Duodenal mucosa (tissue), 2 donors: ENCODE results near the gene PHACTR1.

Experiments
- H3K27ac ChIP-seq: one replicate; pipeline ENCODE4 v1.7.0; 2013; ENCODE audit warnings: low read depth, low read length
- H3K27me3 ChIP-seq, 2 donors: one replicate each; pipeline ENCODE4 v1.7.0; 2013; ENCODE audit warnings: low read length in 2 of 2, control low read depth in 1 of 2; ENCODE audit not compliant: insufficient read depth in 2 of 2, control insufficient read depth in 1 of 2
- H3K36me3 ChIP-seq, 2 donors: one replicate each; pipeline ENCODE4 v1.7.0; 2013; ENCODE audit warnings: low read length in 2 of 2, control low read depth in 1 of 2; ENCODE audit not compliant: insufficient read depth in 2 of 2, control insufficient read depth in 1 of 2
- H3K4me1 ChIP-seq, 2 donors: one replicate each; pipeline ENCODE4 v1.7.0; 2013; ENCODE audit warnings: low read length in 2 of 2, control low read depth in 1 of 2; ENCODE audit not compliant: insufficient read depth in 2 of 2, control insufficient read depth in 1 of 2
- H3K4me3 ChIP-seq, 2 donors: one replicate each; pipeline ENCODE4 v1.7.0; 2013; ENCODE audit warnings: low read length in 2 of 2, low read depth in 1 of 2
- H3K9ac ChIP-seq, 2 donors: one replicate each; pipeline ENCODE4 v1.7.0; 2013; ENCODE audit warnings: low read length in 2 of 2, low read depth in 1 of 2
- H3K9me3 ChIP-seq, 2 donors: one replicate each; pipeline ENCODE4 v1.7.0; 2013; ENCODE audit warnings: low read length in 2 of 2, control low read depth in 1 of 2; ENCODE audit not compliant: control insufficient read depth in 1 of 2

The PHACTR1 gene

DNA sequence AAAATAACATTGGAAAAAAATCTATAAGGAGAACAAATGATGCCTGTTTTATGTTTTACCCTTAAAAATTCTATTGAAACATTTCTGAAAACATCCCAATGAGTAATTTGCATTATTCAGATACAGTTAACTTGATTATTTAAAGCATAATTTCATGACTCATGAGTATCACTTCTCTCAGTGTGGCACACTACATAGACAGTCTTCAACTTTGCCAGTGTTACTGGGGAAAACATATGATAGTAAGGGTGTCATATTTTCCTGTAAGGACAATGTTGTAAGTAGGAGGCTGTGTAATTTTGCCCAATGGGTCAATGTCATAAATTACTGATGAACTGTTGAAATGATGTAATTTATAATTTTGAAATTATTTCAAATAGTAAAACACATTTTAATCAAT, 125.5 kb downstream of the PHACTR1 start:
- peaks cover 0 to 3% of the 10 kb centered on the region in 2 donors for H3K27me3 ChIP-seq
- no peak overlapping the region for H3K4me3 ChIP-seq
- H3K36me3 ChIP-seq = no peaks in the 10 kb centered on the region
- H3K4me1 ChIP-seq = no peaks in the 10 kb centered on the region
- H3K27ac ChIP-seq = no peak overlapping the region
- peaks cover 5 to 6% of the 10 kb centered on the region in 2 donors for H3K9me3 ChIP-seq
- H3K9ac ChIP-seq = no peak overlapping the region

DNA sequence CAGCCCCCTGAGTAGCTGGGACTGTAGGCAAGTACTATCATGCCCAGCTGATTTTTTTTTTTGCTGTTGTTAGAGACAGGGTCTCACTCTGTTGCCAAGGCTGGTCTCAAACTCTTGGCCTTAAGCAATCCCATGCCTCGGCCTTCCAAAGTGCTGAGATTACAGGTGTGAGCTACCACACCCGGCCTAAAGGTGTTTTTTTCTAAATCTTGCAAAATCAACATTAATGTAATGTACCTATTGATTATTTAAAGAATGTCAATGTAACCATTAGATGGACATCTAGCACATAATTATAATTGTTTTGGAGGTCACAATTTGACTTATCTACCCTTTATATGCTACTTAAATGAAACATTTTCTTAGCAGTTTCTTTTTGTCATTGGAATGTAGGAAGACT, 126.1 kb downstream of the PHACTR1 start:
- Histone ChIP-seq H3K27ac (no peak overlapping the region), H3K9me3 (peaks cover 2 to 3% of the 10 kb centered on the region in 2 donors), H3K9ac (no peak overlapping the region), H3K4me3 (no peak overlapping the region), H3K36me3 (no peaks in the 10 kb centered on the region), H3K27me3 (peaks cover 0 to 3% of the 10 kb centered on the region in 2 donors), H3K4me1 (no peaks in the 10 kb centered on the region)

GRCh38 chr6:12844284-12845223, 128.0 kb downstream of the PHACTR1 start:
- no peaks in the 10 kb centered on the region for H3K4me1 ChIP-seq
- H3K9ac ChIP-seq = no peak overlapping the region
- no peaks in the 10 kb centered on the region for H3K36me3 ChIP-seq
- no peak overlapping the region for H3K4me3 ChIP-seq
- no peaks in the 10 kb centered on the region for H3K9me3 ChIP-seq
- H3K27ac ChIP-seq = no peak overlapping the region
- peaks cover 0 to 3% of the 10 kb centered on the region in 2 donors for H3K27me3 ChIP-seq

DNA sequence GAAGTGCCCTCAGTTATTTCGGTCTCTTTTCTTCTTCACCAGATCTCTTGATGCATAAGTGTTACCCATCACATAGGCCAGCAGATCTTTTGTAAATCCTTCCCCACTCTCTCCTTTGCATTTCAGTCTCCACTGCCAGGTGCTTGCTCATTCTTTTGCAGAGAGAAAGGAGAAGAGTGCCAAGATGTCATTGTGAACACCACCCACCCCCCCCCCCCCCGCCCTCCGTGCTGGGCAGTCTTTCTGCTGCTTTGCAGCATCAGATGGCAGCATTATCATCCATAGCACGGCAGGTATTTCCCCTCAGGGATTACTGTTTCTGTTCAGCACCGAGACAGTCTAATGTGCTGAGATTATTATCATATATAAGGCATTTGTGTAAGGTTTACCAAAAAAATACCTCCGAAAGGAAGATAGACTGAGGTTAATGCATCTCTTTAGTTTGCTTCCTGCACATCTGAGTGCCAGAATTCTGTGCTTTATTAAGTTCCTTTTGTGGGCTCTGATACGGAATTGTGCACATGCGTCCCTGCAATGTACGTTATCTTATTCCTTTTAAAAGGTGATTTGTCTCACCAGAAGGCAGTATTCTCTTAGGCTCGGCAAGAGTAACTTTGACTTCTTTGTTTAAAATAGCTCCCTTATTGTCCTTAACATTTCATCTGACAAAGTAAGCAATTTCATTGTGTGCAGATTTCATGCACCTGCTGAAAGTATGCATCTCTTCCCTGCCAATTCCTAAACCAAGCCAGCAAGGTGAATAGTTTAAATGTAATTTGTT, 128.8 kb downstream of the PHACTR1 start:
- Histone ChIP-seq H3K9me3 (no peaks in the 10 kb centered on the region), H3K27ac (no peak overlapping the region), H3K27me3 (peaks cover 0 to 3% of the 10 kb centered on the region in 2 donors)

DNA sequence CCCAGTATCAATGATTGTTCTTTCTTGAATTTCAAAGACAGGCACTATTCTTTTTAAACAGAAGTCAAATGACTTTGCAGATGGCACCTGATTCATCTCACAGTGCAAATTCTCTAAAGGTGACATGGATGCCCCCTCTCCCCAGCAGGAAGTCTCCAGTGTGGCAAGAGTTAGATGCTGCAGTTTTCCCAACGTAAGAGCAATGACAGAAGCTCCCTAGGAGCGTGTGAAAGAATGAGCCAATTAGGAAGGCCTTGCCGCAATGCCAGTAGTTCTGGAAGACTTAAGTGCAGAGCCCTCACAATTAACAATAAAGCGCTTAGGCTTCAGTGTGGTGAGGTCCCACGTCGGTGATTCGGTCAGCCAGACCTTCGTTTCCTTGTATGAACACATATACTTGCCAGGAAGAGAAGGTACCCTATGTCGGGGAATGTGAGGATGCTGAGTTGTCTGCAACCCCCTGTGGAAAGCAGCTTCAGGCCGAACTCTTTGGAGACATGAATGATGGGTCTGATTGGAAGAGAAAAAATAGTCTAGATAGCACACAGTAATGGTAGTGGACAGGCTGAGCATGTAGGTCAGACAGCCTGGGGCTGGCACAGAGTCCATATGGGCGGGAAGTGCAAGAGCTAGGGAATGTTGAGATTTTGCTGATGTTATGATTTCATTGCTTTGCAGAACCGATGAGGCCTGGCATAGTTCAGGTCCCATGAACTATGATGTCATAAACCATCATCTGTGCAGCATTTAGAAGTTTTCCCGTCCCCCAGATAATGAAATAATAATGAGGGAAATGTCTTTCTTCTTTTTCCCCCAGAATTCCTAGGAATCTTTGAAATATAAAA, 132.6 kb downstream of the PHACTR1 start:
- Histone ChIP-seq H3K27me3 (peaks cover 0 to 3% of the 10 kb centered on the region in 2 donors), H3K36me3 (no peaks in the 10 kb centered on the region), H3K4me1 (no peaks in the 10 kb centered on the region), H3K27ac (no peak overlapping the region), H3K9me3 (no peaks in the 10 kb centered on the region), H3K9ac (no peak overlapping the region), H3K4me3 (no peak overlapping the region)

More for the DNA sequence above, 128.8 kb downstream of the PHACTR1 start:
- H3K9ac ChIP-seq = no peak overlapping the region
- no peak overlapping the region for H3K4me3 ChIP-seq
- no peaks in the 10 kb centered on the region for H3K36me3 ChIP-seq
- H3K4me1 ChIP-seq = no peaks in the 10 kb centered on the region

- H3K27me3 ChIP-seq = peaks cover 0 to 3% of the 10 kb centered on the region in 2 donors
- H3K9me3 ChIP-seq = no peaks in the 10 kb centered on the region
- H3K27ac ChIP-seq = no peak overlapping the region
- no peak overlapping the region for H3K4me3 ChIP-seq
- H3K36me3 ChIP-seq = no peaks in the 10 kb centered on the region
- H3K9ac ChIP-seq = no peak overlapping the region
- H3K4me1 ChIP-seq = no peaks in the 10 kb centered on the region
Measured at GRCh38 chr6:12849809-12850198, 133.2 kb downstream of the PHACTR1 start.

DNA sequence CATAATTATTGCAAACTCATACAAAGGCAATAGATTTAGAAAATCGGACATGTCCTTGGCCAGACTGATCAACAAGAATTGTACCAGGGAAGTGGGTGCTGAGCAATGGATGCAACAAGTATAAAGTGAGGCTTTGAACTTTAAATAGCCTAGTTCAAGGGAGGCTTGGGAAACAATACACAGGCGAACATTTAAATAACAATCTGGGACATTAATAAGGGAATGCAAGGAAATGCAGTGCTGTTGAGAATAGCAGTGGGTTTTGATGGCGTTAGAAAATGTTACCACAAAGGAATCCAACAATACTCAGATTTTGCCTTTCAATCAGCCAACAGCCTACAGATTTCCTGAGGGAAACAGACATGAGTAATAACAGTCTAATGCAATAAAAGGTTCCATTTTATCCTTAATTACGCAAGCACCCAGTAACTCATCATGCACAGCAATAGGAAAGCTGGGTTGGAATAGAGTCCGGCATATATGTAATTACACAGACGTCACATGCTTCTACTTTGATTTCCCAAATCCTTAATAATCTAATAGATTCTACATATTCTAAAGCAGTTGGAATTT, 134.6 kb downstream of the PHACTR1 start:
- Histone ChIP-seq H3K4me3 (no peak overlapping the region), H3K36me3 (no peaks in the 10 kb centered on the region), H3K9ac (no peak overlapping the region), H3K4me1 (no peaks in the 10 kb centered on the region), H3K9me3 (no peaks in the 10 kb centered on the region), H3K27me3 (no peaks in the 10 kb centered on the region), H3K27ac (no peak overlapping the region)

DNA sequence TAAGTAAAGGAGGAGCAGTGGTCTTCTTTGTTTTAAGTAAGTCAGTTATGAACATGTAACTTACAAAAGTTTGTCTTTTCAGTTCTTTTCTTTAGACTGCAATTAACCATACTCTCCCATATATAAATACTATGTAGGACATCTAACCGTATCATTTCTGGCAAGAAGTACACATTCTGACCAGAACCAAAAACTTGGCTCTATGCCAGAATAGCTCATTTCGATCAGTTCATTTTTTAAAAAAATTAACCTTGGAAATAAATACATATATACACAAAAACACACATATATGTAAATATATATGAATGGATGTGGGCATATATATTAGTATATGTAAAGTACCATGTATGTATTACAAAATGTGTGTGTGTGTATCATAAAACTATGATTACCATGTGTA, 145.0 kb downstream of the PHACTR1 start:
- no peaks in the 10 kb centered on the region for H3K36me3 ChIP-seq

DNA sequence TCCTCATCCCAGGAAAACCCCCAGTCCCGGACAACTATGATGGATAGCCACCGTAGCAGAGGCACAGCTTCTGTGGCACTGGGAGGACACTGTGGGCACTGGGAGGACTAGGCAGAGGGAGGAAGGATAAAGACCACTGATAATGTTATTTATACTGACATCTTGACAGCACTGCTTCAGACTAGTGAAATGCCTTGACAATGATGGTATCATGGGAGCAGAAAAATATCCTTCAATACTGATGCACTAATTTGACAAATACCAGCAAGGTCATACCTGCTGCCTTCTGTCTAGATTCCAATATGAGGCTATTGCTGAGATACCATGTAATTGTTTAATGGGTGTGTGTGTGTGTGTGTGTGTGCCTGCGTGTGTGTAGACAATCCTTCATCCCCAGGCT, 148.6 kb downstream of the PHACTR1 start:
- Histone ChIP-seq H3K9ac (no peak overlapping the region), H3K9me3 (no peaks in the 10 kb centered on the region), H3K36me3 (no peaks in the 10 kb centered on the region), H3K27ac (no peak overlapping the region), H3K4me1 (no peaks in the 10 kb centered on the region), H3K4me3 (no peak overlapping the region), H3K27me3 (peaks cover 9 to 17% of the 10 kb centered on the region in 2 donors)

More for the DNA sequence above, 145.0 kb downstream of the PHACTR1 start:
- Histone ChIP-seq H3K4me3 (no peak overlapping the region), H3K9me3 (no peaks in the 10 kb centered on the region), H3K27me3 (peaks cover 0 to under 1% of the 10 kb centered on the region in 2 donors), H3K4me1 (no peaks in the 10 kb centered on the region), H3K9ac (no peak overlapping the region), H3K27ac (no peak overlapping the region)
